ENCODE measurements around the gene PXDN. TPM values are rescaled to one million over a fixed set of nuclear protein-coding genes. Genes with fewer than 3 reads are reported as not detected.

Gene PXDN
- total and polyA plus RNA-seq, 2 of the 13 experiments (the other 11 are each of a cell fraction or from before 2014, with no cell fraction given), result not detected

DNA sequence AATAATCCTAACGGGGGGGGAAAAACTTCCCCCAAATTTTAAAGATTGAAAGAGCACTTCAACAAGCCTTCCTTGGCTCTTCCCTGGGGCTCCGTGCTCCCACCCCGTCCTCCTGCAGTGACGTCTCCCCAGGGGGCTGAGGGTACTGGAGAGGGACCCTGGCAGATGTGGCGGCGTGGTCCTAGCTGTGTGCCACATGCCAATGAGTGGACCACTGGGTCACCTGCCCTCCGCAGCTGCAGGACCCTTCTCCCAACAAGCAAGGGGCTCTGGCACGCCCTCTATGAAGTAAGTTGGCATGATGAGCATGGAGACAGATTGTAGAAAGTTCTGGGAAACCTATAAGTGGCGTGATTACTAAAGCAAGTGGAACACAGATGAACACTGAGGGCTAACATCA is 46.7 kb downstream of the PXDN start (continued):
- no peak for TF ChIP-seq CTCF (CRISPR knock-in tag; IDR thresholded peaks at IDR 0.05)
- no peak for TF ChIP-seq KDM2A (CRISPR knock-in tag; IDR thresholded peaks at IDR 0.05; ENCODE audit: borderline replicate concordance, low read depth)
- no peak for TF ChIP-seq MED13 (CRISPR knock-in tag; IDR thresholded peaks at IDR 0.05)

DNA sequence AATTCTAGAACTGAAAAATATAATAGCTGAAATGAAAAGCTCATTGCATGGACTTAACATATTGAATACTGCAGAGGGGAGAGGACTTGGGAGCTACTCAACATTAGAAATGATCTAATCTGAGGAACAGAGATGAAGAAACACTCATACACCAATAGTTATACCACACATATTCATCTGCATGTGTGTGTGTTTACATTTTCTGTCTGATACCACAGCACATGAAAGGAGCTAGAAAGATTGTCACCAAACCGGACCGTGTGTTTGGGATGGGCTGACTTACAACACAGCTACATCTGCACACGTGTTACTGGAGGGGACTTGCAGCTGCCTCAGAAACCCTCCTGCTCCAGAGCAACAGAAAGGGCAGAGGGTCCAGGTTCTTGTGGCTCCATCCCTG is 47.8 kb downstream of the PXDN start:
- H3K4me2 ChIP-seq (ENCODE audit: low read depth, low read length), result no peak overlapping the region
- CTCF ChIA-PET (ENCODE audit: low intra/inter-chr PET ratio, low total read pairs), result no interaction called here
- intact Hi-C loops (cut with micrococcal nuclease; ENCODE audit: unreplicated experiment) (no loop called here), in situ Hi-C loops (cut with HindIII; ENCODE audit: extremely low pct_ligation_motif_present, low pct_unique_long_range_greater_than_20kb) (no loop called here)
- POLR2A ChIA-PET, result no interaction called here
- H2AFZ ChIP-seq (ENCODE audit: low read length), result no peak overlapping the region
- DNase-seq (ENCODE audit: low spot score) (no peak), ATAC-seq (no peak), FAIRE-seq (no peak)
- 4% methylated on average over 3 of the region's 3 CpGs for WGBS (ENCODE audit: low lambda C conversion rate)
- H4K20me1 ChIP-seq (ENCODE audit: insufficient read depth, low read length), result no peaks in the 10 kb centered on the region
- BruUV-seq (replicated peaks), result no TSS peak
- no peak overlapping the region for H3K4me3 ChIP-seq (replicated peaks in 1 of 3; ENCODE audit: insufficient read depth in 1 of 3, low read depth in 2 of 3, low read length in 3 of 3)
- H3K27ac ChIP-seq (ENCODE audit: extremely low read length, insufficient read depth, low read length), result no peak overlapping the region
- H3K36me3 ChIP-seq (replicated peaks in 1 of 2; ENCODE audit: control insufficient read depth in 1 of 2, insufficient read depth in 2 of 2, low read length in 2 of 2), result no peaks in the 10 kb centered on the region
- H3K79me2 ChIP-seq (ENCODE audit: insufficient read depth, low read length), result no peaks in the 10 kb centered on the region
- TF ChIP-seq TSC22D2 (CRISPR knock-in tag; IDR thresholded peaks at IDR 0.05; ENCODE audit: borderline replicate concordance) (no peak), ZBTB43 (CRISPR knock-in tag; conservative IDR thresholded peaks at IDR 0.05) (no peak), TRAFD1 (CRISPR knock-in tag; IDR thresholded peaks at IDR 0.05; ENCODE audit: borderline replicate concordance) (no peak), ZBTB37 (CRISPR knock-in tag; IDR thresholded peaks at IDR 0.05) (no peak), RFX5 (IDR thresholded peaks at IDR 0.05; ENCODE audit: low read depth, low read length) (no peak), ZNF747 (CRISPR knock-in tag; IDR thresholded peaks at IDR 0.05; ENCODE audit: borderline replicate concordance) (no peak), MEIS2 (CRISPR knock-in tag; IDR thresholded peaks at IDR 0.05) (no peak), GABPB1 (CRISPR knock-in tag; IDR thresholded peaks at IDR 0.05) (no peak), MED8 (CRISPR knock-in tag; IDR thresholded peaks at IDR 0.05; ENCODE audit: insufficient replicate concordance) (no peak), KDM4B (CRISPR knock-in tag; IDR thresholded peaks at IDR 0.05) (no peak), NCOA5 (CRISPR knock-in tag; IDR thresholded peaks at IDR 0.05) (no peak), KDM3A (CRISPR knock-in tag; IDR thresholded peaks at IDR 0.05; ENCODE audit: low read depth) (no peak), ZNF460 (CRISPR knock-in tag; IDR thresholded peaks at IDR 0.05; ENCODE audit: borderline replicate concordance) (no peak)
- no peak overlapping the region for H3K9ac ChIP-seq (ENCODE audit: insufficient read depth, low read depth, low read length)
- H3K27me3 ChIP-seq (ENCODE audit: control insufficient read depth in 1 of 2, insufficient read depth in 2 of 2, low read length in 2 of 2), result peaks cover 1 to 38% of the 10 kb centered on the region in 2 experiments; a peak in 4 of 5 replicates
- no peaks in the 10 kb centered on the region for H3K9me3 ChIP-seq (ENCODE audit: low read length)
- no peaks in the 10 kb centered on the region for H3K4me1 ChIP-seq (ENCODE audit: insufficient read depth, low read length)
